Thyroid gland (tissue), 4 donors: ENCODE results near the gene WFDC9.

Experiments
- CTCF ChIP-seq, 6 experiments: fragments of 200-600 bp in 3 of 6; fragments of 450-650 bp in 3 of 6; sonication (generic) in 3 of 6; IDR thresholded peaks; one replicate each; pipeline ENCODE4 v1.5.1; 2016 to 2019; ENCODE audit warnings: antibody characterized with exemption in 6 of 6, mild to moderate bottlenecking in 2 of 6, inconsistent platforms in 1 of 6, moderate library complexity in 1 of 6
- POLR2A ChIP-seq, 2 donors: fragments of 450-650 bp; IDR thresholded peaks; one replicate each; pipeline ENCODE4 v1.6.1; 2017; ENCODE audit warnings: antibody characterized with exemption in 2 of 2, mild to moderate bottlenecking in 2 of 2, moderate library complexity in 1 of 2

GRCh38 chr20:45611054-45611453 is 20.0 kb downstream of the WFDC9 start:
- TF ChIP-seq CTCF (IDR thresholded peaks at IDR 0.05) (no peak), POLR2A (IDR thresholded peaks at IDR 0.05) (no peak)
